DOHH2 (cell line): ENCODE data around the gene SLC7A6.

ENCODE experiments used
- EZH2phosphoT487 ChIP-seq: fragments of 200-600 bp; sonication (generic); IDR thresholded peaks from 2 replicates; pipeline ENCODE4 v1.6.1; 2017; ENCODE audit warnings: borderline replicate concordance, mild to moderate bottlenecking, antibody characterized with exemption, low read length, moderate library complexity, mixed read lengths
- TF ChIP-seq, protein P1 (sequence below): fragments of 200-600 bp; sonication (generic); IDR thresholded peaks from one replicate; pipeline ENCODE4 v1.5.1; 2014; ENCODE audit warnings: antibody characterized with exemption, mild to moderate bottlenecking, low read depth, low read length; ENCODE audit not compliant: poor library complexity, severe bottlenecking

DNA sequence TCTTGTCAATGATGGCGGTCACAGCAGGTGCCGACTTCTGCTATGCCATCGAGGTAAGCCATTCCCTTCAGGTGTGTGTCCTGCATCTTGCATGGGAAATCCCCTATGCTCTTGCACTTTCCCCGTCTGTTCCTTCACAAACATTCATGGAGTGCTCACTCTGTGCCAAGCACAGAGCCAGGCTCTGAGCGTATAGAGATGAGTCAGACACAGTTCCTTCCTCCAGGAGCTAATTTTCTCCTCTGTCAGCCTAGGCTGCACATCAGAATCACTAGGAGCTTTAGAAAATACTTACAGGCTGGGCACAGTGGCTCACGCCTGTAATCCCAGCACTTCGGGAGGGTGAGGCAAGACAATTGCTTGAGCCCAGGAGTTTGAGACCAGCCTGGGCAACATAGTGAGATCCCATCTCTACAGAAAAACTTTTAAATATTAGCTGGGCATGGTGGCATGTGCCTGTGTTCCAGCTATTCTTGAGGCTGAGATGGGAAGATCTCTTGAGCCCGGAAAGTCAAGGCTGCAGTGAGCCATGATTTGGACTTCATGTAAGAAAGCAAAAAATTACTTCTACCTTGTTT, 60.5 kb downstream of the SLC7A6 start:
- TF ChIP-seq, protein P1, sequence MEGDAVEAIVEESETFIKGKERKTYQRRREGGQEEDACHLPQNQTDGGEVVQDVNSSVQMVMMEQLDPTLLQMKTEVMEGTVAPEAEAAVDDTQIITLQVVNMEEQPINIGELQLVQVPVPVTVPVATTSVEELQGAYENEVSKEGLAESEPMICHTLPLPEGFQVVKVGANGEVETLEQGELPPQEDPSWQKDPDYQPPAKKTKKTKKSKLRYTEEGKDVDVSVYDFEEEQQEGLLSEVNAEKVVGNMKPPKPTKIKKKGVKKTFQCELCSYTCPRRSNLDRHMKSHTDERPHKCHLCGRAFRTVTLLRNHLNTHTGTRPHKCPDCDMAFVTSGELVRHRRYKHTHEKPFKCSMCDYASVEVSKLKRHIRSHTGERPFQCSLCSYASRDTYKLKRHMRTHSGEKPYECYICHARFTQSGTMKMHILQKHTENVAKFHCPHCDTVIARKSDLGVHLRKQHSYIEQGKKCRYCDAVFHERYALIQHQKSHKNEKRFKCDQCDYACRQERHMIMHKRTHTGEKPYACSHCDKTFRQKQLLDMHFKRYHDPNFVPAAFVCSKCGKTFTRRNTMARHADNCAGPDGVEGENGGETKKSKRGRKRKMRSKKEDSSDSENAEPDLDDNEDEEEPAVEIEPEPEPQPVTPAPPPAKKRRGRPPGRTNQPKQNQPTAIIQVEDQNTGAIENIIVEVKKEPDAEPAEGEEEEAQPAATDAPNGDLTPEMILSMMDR, result no peak
- no peak for TF ChIP-seq EZH2phosphoT487
